SKM-1 (cell line): ENCODE data around the gene SGMS2.

Experiments used
- DNase-seq: peaks from one replicate; lab custom pipeline; 2025; ENCODE audit not compliant: unreplicated experiment; lab: John Stamatoyannopoulos, UW

SGMS2 gene

GRCh38 chr4:107824350-107825071 is at the start of gene SGMS2:
SGMS2 (plus strand) TSS chr4:107824932; CDS start chr4:107895554, 70,622 bp downstream.
- DNase-seq, result no peak

DNA sequence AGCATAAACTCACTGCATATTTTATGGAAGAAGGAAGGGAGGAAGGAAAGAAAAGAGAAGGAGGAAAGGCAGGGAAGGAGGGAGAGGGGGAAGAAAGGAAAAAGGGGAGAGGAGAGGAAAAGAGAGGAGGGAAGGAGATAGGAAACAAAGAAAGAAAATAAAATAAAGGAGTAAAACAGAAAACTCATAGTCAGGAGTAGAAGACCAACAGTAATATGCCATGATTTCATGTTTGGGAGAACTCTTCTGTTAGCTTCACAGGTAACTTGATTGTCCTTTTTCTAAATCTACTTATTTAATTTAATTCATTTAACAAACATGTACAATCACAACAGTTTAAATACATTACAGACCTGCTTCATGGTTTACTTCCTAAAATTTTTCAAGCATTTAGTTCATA is 46.8 kb upstream of the SGMS2 start:
- DNase-seq, result no peak

DNA sequence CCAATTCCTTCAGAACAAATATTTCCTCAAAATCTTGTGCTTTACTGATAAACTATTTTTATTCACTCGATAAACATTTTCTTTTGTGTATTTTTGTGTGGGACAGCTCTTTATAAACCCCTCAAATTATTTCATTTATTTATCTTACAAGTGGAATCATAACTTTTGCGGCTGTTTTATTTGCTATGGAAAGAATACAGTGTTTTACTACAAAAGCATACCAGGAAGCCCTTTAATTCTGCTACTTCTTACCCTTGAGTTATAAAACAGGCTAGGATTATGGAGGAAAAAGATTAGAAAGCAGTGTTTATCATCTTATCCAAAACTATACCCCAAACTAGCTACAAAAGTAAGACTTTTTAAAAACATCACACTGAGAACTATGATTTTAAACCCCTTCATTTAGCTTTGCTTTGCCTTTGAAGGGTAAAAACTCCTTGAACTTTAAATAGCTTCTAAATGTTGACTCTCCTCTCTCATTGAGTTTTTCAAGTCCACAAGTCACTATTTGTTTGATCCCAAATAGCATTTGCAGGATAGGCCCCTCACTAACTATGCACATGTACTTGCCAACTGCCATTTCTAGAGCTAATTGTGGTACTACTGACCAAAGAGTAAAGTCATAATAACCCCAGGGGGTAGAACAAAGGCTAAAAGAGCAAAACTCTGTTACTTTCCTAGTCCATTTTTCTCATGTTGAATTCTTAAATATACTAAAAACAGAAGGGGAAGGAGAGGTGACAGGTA is 45.8 kb upstream of the SGMS2 start:
- DNase-seq, result no peak

- no peak for DNase-seq
Observed at GRCh38 chr4:107780665-107781064, 44.1 kb upstream of the SGMS2 start.

- no peak for DNase-seq
Observed at GRCh38 chr4:107791902-107792301, 32.8 kb upstream of the SGMS2 start.

- no peak for DNase-seq
Observed at GRCh38 chr4:107792711-107793110, 32.0 kb upstream of the SGMS2 start.

DNA sequence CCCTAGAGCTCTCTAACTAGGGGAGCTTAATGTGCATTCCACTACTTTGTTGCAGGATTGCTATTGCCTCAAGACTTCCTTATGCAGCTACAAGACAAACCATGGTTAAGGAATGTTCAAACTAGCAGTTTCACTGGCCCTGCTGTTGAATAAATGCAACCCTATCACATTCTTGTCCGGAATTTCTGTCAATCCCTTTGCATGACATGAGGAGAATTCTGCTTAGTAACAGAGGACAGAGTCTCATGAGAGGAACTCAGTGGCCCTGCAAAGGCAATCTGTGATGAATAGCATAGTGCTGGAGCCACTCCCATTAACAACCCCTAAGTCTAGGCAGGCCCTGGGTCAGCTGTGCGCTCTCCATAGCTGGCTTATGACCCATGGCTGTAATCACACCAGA is 30.7 kb upstream of the SGMS2 start:
- no peak for DNase-seq

GRCh38 chr4:107799669-107800450 is 24.9 kb upstream of the SGMS2 start:
- DNase-seq, result no peak

- no peak for DNase-seq
Observed at GRCh38 chr4:107800706-107801105, 24.0 kb upstream of the SGMS2 start.

- DNase-seq, result no peak
Observed at GRCh38 chr4:107801766-107802211, 22.9 kb upstream of the SGMS2 start.

GRCh38 chr4:107804956-107805355 is 19.8 kb upstream of the SGMS2 start:
- DNase-seq, result no peak

DNA sequence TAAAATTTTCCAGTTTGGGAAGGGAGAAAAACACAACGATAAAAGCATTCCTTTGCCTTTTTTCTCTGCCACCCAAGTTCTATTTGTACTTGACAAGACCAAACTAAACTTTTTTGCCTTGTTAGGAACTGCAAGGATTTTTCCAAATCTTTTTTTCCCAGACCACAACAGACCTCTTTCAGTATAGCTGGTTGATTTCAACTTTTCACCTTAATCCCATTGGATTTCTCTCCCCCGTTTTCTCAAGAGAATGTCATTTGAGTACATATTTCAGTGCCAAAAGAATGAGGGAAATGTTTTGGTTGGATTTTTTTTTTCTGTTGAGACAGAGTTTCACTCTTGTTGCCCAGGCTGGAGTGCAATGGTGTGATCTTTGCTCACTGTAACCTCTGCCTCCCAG is 18.5 kb upstream of the SGMS2 start:
- no peak for DNase-seq

- DNase-seq, result no peak
Observed at GRCh38 chr4:107808572-107808971, 16.2 kb upstream of the SGMS2 start.

DNA sequence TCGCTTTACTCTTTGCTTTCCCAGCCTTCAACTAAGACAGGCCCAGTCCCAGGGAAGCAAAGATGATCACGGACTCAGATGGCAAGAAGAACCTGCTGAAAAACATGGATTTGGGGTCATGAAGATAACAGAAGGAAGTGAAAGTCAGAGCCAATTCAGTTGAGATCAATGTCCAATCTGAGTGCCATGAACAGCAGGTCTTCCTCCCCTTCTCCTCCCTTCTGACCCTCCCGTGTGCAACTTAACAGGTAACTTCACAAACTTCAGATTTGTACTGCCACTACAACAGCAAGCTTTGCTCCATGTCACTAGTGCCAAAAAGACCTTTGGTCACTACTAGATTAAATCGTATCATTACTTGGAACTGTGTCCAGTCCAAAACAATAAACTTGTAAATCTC is 15.5 kb upstream of the SGMS2 start:
- DNase-seq, result no peak

DNA sequence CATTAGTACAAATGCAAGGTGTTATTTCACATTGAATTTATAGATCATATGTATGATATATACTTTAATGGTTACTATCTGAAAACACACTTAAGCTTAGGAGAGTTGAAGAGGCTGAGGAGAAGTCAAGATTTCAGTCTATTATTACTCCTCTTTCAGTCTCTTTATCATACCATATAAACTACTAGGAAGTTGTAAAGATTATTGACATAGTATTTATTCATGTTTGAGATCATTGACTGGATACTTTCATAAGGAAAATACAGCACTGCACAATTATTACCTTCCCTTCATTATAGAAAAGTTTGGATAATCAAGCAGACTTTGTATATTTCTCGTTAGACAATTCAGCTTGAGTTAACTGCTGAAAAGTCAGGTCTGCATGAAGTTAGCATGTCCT is 10.0 kb upstream of the SGMS2 start:
- no peak for DNase-seq

- DNase-seq, result no peak
Observed at GRCh38 chr4:107815158-107815557, 9.6 kb upstream of the SGMS2 start.

DNA sequence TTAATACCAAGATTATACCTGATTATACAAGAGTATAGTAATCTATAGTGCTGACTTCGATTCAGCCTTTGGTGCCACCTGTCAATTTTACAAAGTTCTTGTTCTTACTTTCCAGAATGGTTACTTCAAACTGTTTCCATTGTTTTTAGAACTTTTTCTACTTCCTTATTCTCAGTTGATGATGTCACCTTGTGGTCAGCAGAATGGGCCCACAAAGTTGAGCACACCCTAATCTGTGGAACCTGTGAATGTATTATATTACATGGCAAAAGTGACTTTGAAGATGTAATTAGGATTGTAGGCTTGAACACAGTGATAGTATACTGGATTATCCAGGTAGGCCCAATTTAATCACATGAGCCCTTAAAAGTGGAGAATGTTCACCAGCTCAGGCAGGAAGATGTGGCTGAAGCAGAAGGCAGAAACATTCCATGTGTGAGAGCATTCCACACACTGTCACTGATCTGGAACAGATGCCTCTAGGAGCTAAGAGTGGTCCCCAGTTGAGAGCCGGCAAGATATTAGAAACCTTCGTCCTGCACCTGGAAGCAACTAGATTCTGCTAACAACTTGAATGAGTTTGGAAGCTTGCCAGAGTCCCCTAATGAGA is 6.3 kb upstream of the SGMS2 start:
- DNase-seq, result peak; percentile 69

DNA sequence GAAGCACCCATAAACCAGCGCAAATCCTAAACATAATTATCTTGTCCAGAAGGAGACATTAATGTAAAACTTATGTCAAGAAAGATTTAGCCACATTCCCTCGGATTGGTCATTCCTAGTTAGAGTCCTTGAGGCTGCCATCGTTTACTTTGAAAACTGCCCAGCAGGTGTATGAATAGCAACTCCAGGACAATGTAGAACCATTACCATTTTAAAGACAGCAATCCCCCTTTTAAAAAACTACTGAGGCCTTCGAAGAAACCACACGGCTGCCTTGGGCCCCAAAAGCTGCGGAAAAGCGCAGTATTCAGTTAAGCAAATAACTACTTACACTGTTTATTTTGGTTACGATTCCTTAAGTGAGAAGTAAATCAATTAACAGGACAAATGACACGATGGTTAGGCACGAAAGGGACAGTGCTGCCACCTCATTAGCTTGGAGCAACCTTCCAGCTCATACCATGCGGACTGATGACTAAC is 822 bp upstream of the SGMS2 start:
- DNase-seq, result no peak

DNA sequence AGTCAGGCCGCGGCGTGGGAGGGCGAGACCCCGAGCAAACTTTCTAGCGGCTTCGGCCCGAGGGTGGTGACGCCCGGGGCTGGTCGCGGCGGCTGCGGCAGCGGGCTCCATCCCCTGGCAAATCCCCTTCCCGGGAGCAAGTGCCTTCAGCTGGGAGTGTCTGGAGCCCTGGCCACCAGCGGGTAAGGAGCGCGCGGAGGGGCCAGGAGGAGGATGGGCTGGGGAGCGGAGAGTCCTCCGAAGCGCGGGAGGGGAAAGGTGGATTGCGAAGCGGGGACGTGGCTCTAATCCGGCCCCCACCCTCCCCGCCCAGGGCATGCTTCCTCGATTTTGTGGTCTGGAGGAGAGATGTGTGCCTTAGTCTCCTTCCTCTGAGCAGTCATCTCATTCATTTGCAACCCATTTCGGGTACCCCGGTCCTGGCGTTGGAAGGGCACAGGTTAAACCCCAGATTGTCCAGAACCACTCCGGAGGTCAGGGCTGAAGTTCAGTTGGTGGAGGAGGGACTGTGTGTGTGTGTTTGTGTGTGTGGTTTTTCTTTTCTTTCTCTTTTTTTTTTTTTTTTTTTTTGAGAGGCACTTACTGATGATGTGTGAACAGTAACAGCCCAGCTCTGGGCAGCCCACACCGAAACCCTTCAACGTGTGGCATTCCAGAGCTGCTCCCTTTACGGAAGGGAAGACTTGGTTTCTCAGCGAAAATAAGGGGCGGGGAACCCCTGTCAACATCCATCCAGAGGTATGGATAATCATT is 516 bp downstream of the SGMS2 start:
- DNase-seq, result peak; percentile 37

- no peak for DNase-seq
Observed at GRCh38 chr4:107826421-107826980, 1.8 kb downstream of the SGMS2 start.
